22Rv1 (cell line): ENCODE measurements around the gene ORAI3.

ENCODE experiments used
- CTCF ChIP-seq: fragments of 450-650 bp; IDR thresholded peaks from 2 replicates; pipeline ENCODE4 v1.5.1; 2017; ENCODE audit warnings: mild to moderate bottlenecking
- ZFX ChIP-seq: fragments of 450-650 bp; IDR thresholded peaks from 2 replicates; pipeline ENCODE4 v1.6.1; 2017; ENCODE audit warnings: antibody characterized with exemption, borderline replicate concordance

GRCh38 chr16:30947541-30947858 is 1.4 kb upstream of the ORAI3 start:
- TF ChIP-seq CTCF (no peak), ZFX (no peak)
